Measurements from ENCODE around the gene RAB31. TPM values are rescaled to one million over a fixed set of nuclear protein-coding genes. Genes with fewer than 3 reads are reported as not detected.

Gene RAB31
- total and polyA plus RNA-seq, 2 of the 13 experiments (the other 11 are each of a cell fraction or from before 2014, with no cell fraction given) = 1.1 to 1.7 TPM

GRCh38 chr18:9743200-9744016 is 35.3 kb downstream of the RAB31 start (continued):
- TF ChIP-seq CTCF (CRISPR knock-in tag; IDR thresholded peaks at IDR 0.05) = no peak
- no peak for TF ChIP-seq ZNF543 (CRISPR knock-in tag; IDR thresholded peaks at IDR 0.05)
- peak; percentile 45 for TF ChIP-seq ARID5B (CRISPR knock-in tag; IDR thresholded peaks at IDR 0.05)
- peak; percentile 45; the same call in 1 of the 2 replicates for TF ChIP-seq KDM2A (CRISPR knock-in tag; IDR thresholded peaks at IDR 0.05; ENCODE audit: borderline replicate concordance, low read depth)
- TF ChIP-seq ELF3 (CRISPR knock-in tag; IDR thresholded peaks at IDR 0.05) = 0 out of 2 replicates have a peak, but pooled peaks have one; percentile 18
- no peak for TF ChIP-seq FOXP1 (IDR thresholded peaks at IDR 0.05)
- peak; percentile 42; the same call in 1 of the 2 replicates for TF ChIP-seq FOXP1 (CRISPR knock-in tag; IDR thresholded peaks at IDR 0.05)
- TF ChIP-seq ZNF329 (CRISPR knock-in tag; IDR thresholded peaks at IDR 0.05; ENCODE audit: low read depth) = no peak
- TF ChIP-seq ZNF687 (CRISPR knock-in tag; IDR thresholded peaks at IDR 0.05) = peak; percentile 44
- TF ChIP-seq ZNF234 (CRISPR knock-in tag; conservative IDR thresholded peaks at IDR 0.05) = no peak
- TF ChIP-seq THAP7 (CRISPR knock-in tag; IDR thresholded peaks at IDR 0.05) = no peak
- TF ChIP-seq ELF1 (CRISPR knock-in tag; IDR thresholded peaks at IDR 0.05) = 0 out of 2 replicates have a peak, but pooled peaks have one; percentile 10
- peak; percentile 97 for TF ChIP-seq ZNF644 (CRISPR knock-in tag; IDR thresholded peaks at IDR 0.05; ENCODE audit: low read depth)
- TF ChIP-seq RXRA (CRISPR knock-in tag; IDR thresholded peaks at IDR 0.05) = 0 out of 2 replicates have a peak, but pooled peaks have one; percentile 40
- no peak for TF ChIP-seq THAP8 (CRISPR knock-in tag; IDR thresholded peaks at IDR 0.05; ENCODE audit: borderline replicate concordance)
- no peak for TF ChIP-seq PAX8 (CRISPR knock-in tag; IDR thresholded peaks at IDR 0.05; ENCODE audit: borderline replicate concordance)
- TF ChIP-seq FOXA3 (CRISPR knock-in tag; IDR thresholded peaks at IDR 0.05) = peak; percentile 39
- no peak for TF ChIP-seq FOXA1 (IDR thresholded peaks at IDR 0.05)
- 0 out of 2 replicates have a peak, but pooled peaks have one; percentile 8 for TF ChIP-seq FOXA1 (CRISPR knock-in tag; IDR thresholded peaks at IDR 0.05)
